ENCODE data around the gene MUCL1. TPM values are rescaled to one million over a fixed set of nuclear protein-coding genes. Genes with fewer than 3 reads are reported as not detected.
"Not testable (repeated sequence)": the region's sequence is repeated elsewhere in the genome, so short reads cannot be mapped to it uniquely, and the experiment has no call there.

MUCL1 gene
- total and polyA plus RNA-seq, 2 donors (not counting 1 experiment from before 2014, with no cell fraction given): not detected

- TF ChIP-seq CTCF (IDR thresholded peaks at IDR 0.05) (no peak), EZH2 (IDR thresholded peaks at IDR 0.05; ENCODE audit: borderline replicate concordance, insufficient read depth, low read depth, low read length, poor library complexity, severe bottlenecking) (no peak)
- no peak overlapping the region for H3K4me3 ChIP-seq (ENCODE audit: control extremely low read depth in 1 of 5, extremely low read depth in 1 of 5, insufficient read depth in 1 of 5, low read depth in 2 of 5, low read length in 4 of 5)
- POLR2A ChIA-PET: no interaction called here
- H3K27ac Mint-ChIP-seq: no peak overlapping the region
- WGBS (ENCODE audit: insufficient coverage): no CpG with 5 or more reads among the region's 2 CpGs
- no peak overlapping the region for H2AFZ ChIP-seq (ENCODE audit: insufficient read depth, low read depth, low read length, poor library complexity, severe bottlenecking)
- H3K27me3 ChIP-seq (replicated peaks in 1 of 4; ENCODE audit: control extremely low read depth in 1 of 4, control insufficient read depth in 3 of 4, insufficient read depth in 4 of 4, low read length in 3 of 4): no peaks in the 10 kb centered on the region
- no peaks in the 10 kb centered on the region for H3K36me3 ChIP-seq (replicated peaks in 1 of 2; ENCODE audit: control extremely low read depth in 1 of 2, control insufficient read depth in 1 of 2, extremely low read depth in 1 of 2, insufficient read depth in 2 of 2, low read length in 1 of 2)
- H3K27me3 Mint-ChIP-seq: peaks cover 3% of the 10 kb centered on the region
- H3K9me3 Mint-ChIP-seq (ENCODE audit: insufficient read depth): no peaks in the 10 kb centered on the region
- H3K79me2 ChIP-seq (ENCODE audit: control insufficient read depth, insufficient read depth, low read length): no peaks in the 10 kb centered on the region
- H3K9me3 ChIP-seq (ENCODE audit: control extremely low read depth in 1 of 3, control insufficient read depth in 2 of 3, insufficient read depth in 1 of 3, low read length in 2 of 3): no peaks in the 10 kb centered on the region
- H3K27ac ChIP-seq (ENCODE audit: low read length in 2 of 2): no peak overlapping the region
- no peak overlapping the region for H3K4me3 Mint-ChIP-seq
- no peak for DNase-seq
- no peak overlapping the region for H3K9ac ChIP-seq (ENCODE audit: low read length)
- ATAC-seq (ENCODE audit: low read depth): no peak
- H3K4me1 ChIP-seq (ENCODE audit: control insufficient read depth in 2 of 2, insufficient read depth in 2 of 2, low read length in 2 of 2): no peaks in the 10 kb centered on the region
- H3K4me2 ChIP-seq (replicated peaks; ENCODE audit: low read depth, low read length, poor library complexity, severe bottlenecking): no peak overlapping the region
- intact Hi-C loops (cut with micrococcal nuclease): no loop called here
- CTCF ChIA-PET: no interaction called here
- H3K4me1 Mint-ChIP-seq: no peaks in the 10 kb centered on the region
- no peaks in the 10 kb centered on the region for H4K20me1 ChIP-seq (ENCODE audit: control insufficient read depth, insufficient read depth, low read length, poor library complexity, severe bottlenecking)
These were observed 27.8 kb downstream of the MUCL1 start for GRCh38 chr12:54882079-54882478.

DNA sequence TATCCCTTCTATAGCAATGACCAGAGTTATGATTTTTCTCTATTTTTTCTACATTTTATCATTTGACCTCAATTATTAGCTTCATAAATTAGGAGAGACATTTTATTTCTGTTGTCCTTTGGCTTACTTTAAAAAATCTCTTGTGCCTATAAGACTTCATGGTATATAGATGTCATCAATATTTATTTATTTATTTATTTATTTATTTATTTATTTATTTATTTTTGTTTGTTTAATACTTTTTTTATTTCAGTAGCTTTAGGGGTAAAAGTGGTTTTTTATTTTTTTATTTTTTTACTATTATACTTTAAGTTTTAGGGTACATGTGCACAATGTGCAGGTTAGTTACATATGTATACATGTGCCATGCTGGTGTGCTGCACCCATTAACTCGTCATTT is 28.3 kb downstream of the MUCL1 start:
- H3K9ac ChIP-seq (ENCODE audit: low read length); H3K4me3 ChIP-seq (ENCODE audit: control extremely low read depth in 1 of 5, extremely low read depth in 1 of 5, insufficient read depth in 1 of 5, low read depth in 2 of 5, low read length in 4 of 5); H3K27me3 Mint-ChIP-seq; DNase-seq; H3K4me1 ChIP-seq (ENCODE audit: control insufficient read depth in 2 of 2, insufficient read depth in 2 of 2, low read length in 2 of 2); H3K27me3 ChIP-seq (replicated peaks in 1 of 4; ENCODE audit: control extremely low read depth in 1 of 4, control insufficient read depth in 3 of 4, insufficient read depth in 4 of 4, low read length in 3 of 4); H2AFZ ChIP-seq (ENCODE audit: insufficient read depth, low read depth, low read length, poor library complexity, severe bottlenecking); H4K20me1 ChIP-seq (ENCODE audit: control insufficient read depth, insufficient read depth, low read length, poor library complexity, severe bottlenecking); CTCF ChIA-PET; ATAC-seq (ENCODE audit: low read depth); H3K36me3 ChIP-seq (replicated peaks in 1 of 2; ENCODE audit: control extremely low read depth in 1 of 2, control insufficient read depth in 1 of 2, extremely low read depth in 1 of 2, insufficient read depth in 2 of 2, low read length in 1 of 2); POLR2A ChIA-PET; H3K9me3 Mint-ChIP-seq (ENCODE audit: insufficient read depth); H3K4me3 Mint-ChIP-seq; H3K79me2 ChIP-seq (ENCODE audit: control insufficient read depth, insufficient read depth, low read length); H3K9me3 ChIP-seq (ENCODE audit: control extremely low read depth in 1 of 3, control insufficient read depth in 2 of 3, insufficient read depth in 1 of 3, low read length in 2 of 3); H3K27ac ChIP-seq (ENCODE audit: low read length in 2 of 2); H3K27ac Mint-ChIP-seq; H3K4me1 Mint-ChIP-seq; H3K4me2 ChIP-seq (replicated peaks; ENCODE audit: low read depth, low read length, poor library complexity, severe bottlenecking); intact Hi-C loops (cut with micrococcal nuclease): not testable (repeated sequence)
- no CpG with 5 or more reads among the region's 1 CpG for WGBS (ENCODE audit: insufficient coverage)

GRCh38 chr12:54888428-54888827 is 34.1 kb downstream of the MUCL1 start:
- CTCF ChIA-PET; H3K4me1 ChIP-seq (ENCODE audit: control insufficient read depth in 2 of 2, insufficient read depth in 2 of 2, low read length in 2 of 2); H3K27ac ChIP-seq (ENCODE audit: low read length in 2 of 2); H3K36me3 ChIP-seq (replicated peaks in 1 of 2; ENCODE audit: control extremely low read depth in 1 of 2, control insufficient read depth in 1 of 2, extremely low read depth in 1 of 2, insufficient read depth in 2 of 2, low read length in 1 of 2); H3K9ac ChIP-seq (ENCODE audit: low read length); H3K27me3 ChIP-seq (replicated peaks in 1 of 4; ENCODE audit: control extremely low read depth in 1 of 4, control insufficient read depth in 3 of 4, insufficient read depth in 4 of 4, low read length in 3 of 4); H3K9me3 Mint-ChIP-seq (ENCODE audit: insufficient read depth); H4K20me1 ChIP-seq (ENCODE audit: control insufficient read depth, insufficient read depth, low read length, poor library complexity, severe bottlenecking); DNase-seq; H3K4me3 Mint-ChIP-seq; H3K27ac Mint-ChIP-seq; intact Hi-C loops (cut with micrococcal nuclease); H3K79me2 ChIP-seq (ENCODE audit: control insufficient read depth, insufficient read depth, low read length); H3K4me3 ChIP-seq (ENCODE audit: control extremely low read depth in 1 of 5, extremely low read depth in 1 of 5, insufficient read depth in 1 of 5, low read depth in 2 of 5, low read length in 4 of 5); H3K4me2 ChIP-seq (replicated peaks; ENCODE audit: low read depth, low read length, poor library complexity, severe bottlenecking); POLR2A ChIA-PET; H2AFZ ChIP-seq (ENCODE audit: insufficient read depth, low read depth, low read length, poor library complexity, severe bottlenecking); H3K4me1 Mint-ChIP-seq; H3K9me3 ChIP-seq (ENCODE audit: control extremely low read depth in 1 of 3, control insufficient read depth in 2 of 3, insufficient read depth in 1 of 3, low read length in 2 of 3); ATAC-seq (ENCODE audit: low read depth): not testable (repeated sequence)
- 87% methylated on average over 8 of the region's 11 CpGs for WGBS (ENCODE audit: insufficient coverage)
- peaks cover 19% of the 10 kb centered on the region for H3K27me3 Mint-ChIP-seq

Data from B cell (primary cell).